ENCODE results near the gene VAT1.

- no peak for TF ChIP-seq EP300 (conservative IDR thresholded peaks at IDR 0.05; ENCODE audit: poor library complexity, severe bottlenecking)
- TF ChIP-seq CTCF (IDR thresholded peaks at IDR 0.05; ENCODE audit: poor library complexity, severe bottlenecking) = no peak
- no peak for TF ChIP-seq TAF1 (IDR thresholded peaks at IDR 0.05; ENCODE audit: low read depth)
- TF ChIP-seq EZH2 (IDR thresholded peaks at IDR 0.05; ENCODE audit: borderline replicate concordance, insufficient read depth, low read length, poor library complexity, severe bottlenecking) = no peak
- TF ChIP-seq POLR2AphosphoS5 (IDR thresholded peaks at IDR 0.05) = no peak
- no peak for TF ChIP-seq RAD21 (conservative IDR thresholded peaks at IDR 0.05)
- TF ChIP-seq SMC3 (conservative IDR thresholded peaks at IDR 0.05; ENCODE audit: poor library complexity) = no peak
- TF ChIP-seq MXI1 (conservative IDR thresholded peaks at IDR 0.05; ENCODE audit: poor library complexity, severe bottlenecking) = no peak
These were observed 18.5 kb upstream of the VAT1 start for GRCh38 chr17:43040655-43041054.

Measured in neural cell (in vitro differentiated cells).